Stomach smooth muscle (tissue), 2 donors: Measurements from ENCODE around the gene UBD.

ENCODE experiments used
- H3K27ac ChIP-seq: one replicate; pipeline ENCODE4 v1.7.0; 2013; ENCODE audit warnings: mild to moderate bottlenecking, low read length, inconsistent platforms
- H3K27me3 ChIP-seq, 2 donors: one replicate each; pipeline ENCODE4 v1.7.0; 2013; ENCODE audit warnings: low read length in 2 of 2; ENCODE audit not compliant: insufficient read depth in 2 of 2, control insufficient read depth in 1 of 2
- H3K36me3 ChIP-seq, 2 donors: one replicate each; pipeline ENCODE4 v1.7.0; 2013; ENCODE audit warnings: low read length in 2 of 2; ENCODE audit not compliant: control insufficient read depth in 2 of 2, insufficient read depth in 2 of 2
- H3K4me1 ChIP-seq: one replicate; pipeline ENCODE4 v1.7.0; 2013; ENCODE audit warnings: low read length; ENCODE audit not compliant: control insufficient read depth, insufficient read depth
- H3K4me3 ChIP-seq, 2 donors: one replicate each; pipeline ENCODE4 v1.7.0; 2013; ENCODE audit warnings: low read length in 2 of 2
- H3K9ac ChIP-seq, 2 donors: one replicate each; pipeline ENCODE4 v1.7.0; 2013; ENCODE audit warnings: low read length in 2 of 2, mild to moderate bottlenecking in 1 of 2
- H3K9me3 ChIP-seq, 2 donors: one replicate each; pipeline ENCODE4 v1.7.0; 2013; ENCODE audit warnings: low read length in 2 of 2; ENCODE audit not compliant: control insufficient read depth in 2 of 2
- donor health status: healthy.
- donor health status: Pancreatic carcinoma.

The UBD gene

GRCh38 chr6:29521006-29521680 is 38.4 kb downstream of the UBD start:
- Histone ChIP-seq H3K27me3 (peaks cover 0 to 3% of the 10 kb centered on the region in 2 donors), H3K36me3 (no peaks in the 10 kb centered on the region), H3K9ac (no peak overlapping the region), H3K9me3 (peaks cover 0 to 3% of the 10 kb centered on the region in 2 donors), H3K4me3 (no peak overlapping the region), H3K27ac (no peak overlapping the region), H3K4me1 (no peaks in the 10 kb centered on the region)

GRCh38 chr6:29520232-29520631 is 39.3 kb downstream of the UBD start:
- Histone ChIP-seq H3K27me3 (peaks cover 0 to 3% of the 10 kb centered on the region in 2 donors), H3K27ac (no peak overlapping the region), H3K4me1 (no peaks in the 10 kb centered on the region), H3K4me3 (no peak overlapping the region), H3K9ac (no peak overlapping the region), H3K9me3 (peaks cover 0 to 3% of the 10 kb centered on the region in 2 donors), H3K36me3 (no peaks in the 10 kb centered on the region)

DNA sequence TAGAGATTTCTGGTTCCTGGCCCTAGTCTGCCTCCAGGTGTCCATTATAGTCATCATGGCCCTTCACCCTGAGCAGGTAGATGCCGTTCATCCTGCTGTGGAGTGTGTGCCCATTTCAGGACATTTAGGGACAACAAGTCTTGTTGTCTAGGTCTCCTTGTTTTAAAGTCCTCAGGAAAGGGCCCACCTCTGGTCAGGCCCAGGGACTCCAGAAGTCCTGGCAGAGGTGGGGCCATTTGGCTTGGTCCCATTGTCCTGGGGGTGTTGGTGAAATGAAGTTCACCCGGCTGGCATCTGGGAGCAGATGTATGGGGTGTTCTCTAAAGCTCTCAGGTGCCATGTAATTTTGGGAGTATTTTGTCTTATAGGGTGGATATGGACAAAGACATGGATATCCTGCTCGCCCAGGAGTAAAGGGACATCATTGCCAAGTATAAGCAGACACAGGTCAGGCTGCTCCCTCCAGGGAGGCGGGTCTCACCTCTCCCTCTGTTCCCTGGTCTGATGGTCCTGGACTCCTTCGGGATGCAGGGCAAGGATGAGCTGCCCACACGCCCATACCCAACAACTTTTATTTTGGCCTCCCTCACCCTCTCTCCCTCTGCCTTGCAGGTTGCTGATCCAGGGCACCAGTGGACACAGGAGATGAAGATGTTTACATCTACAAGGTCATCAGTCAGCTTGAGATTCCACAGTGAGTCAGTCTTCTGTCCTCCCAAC is 40.1 kb downstream of the UBD start:
- Histone ChIP-seq H3K9me3 (peaks cover 0 to 3% of the 10 kb centered on the region in 2 donors), H3K4me3 (no peak overlapping the region), H3K36me3 (no peaks in the 10 kb centered on the region), H3K27me3 (peaks cover 0 to 3% of the 10 kb centered on the region in 2 donors), H3K4me1 (no peaks in the 10 kb centered on the region), H3K9ac (no peak overlapping the region), H3K27ac (no peak overlapping the region)

DNA sequence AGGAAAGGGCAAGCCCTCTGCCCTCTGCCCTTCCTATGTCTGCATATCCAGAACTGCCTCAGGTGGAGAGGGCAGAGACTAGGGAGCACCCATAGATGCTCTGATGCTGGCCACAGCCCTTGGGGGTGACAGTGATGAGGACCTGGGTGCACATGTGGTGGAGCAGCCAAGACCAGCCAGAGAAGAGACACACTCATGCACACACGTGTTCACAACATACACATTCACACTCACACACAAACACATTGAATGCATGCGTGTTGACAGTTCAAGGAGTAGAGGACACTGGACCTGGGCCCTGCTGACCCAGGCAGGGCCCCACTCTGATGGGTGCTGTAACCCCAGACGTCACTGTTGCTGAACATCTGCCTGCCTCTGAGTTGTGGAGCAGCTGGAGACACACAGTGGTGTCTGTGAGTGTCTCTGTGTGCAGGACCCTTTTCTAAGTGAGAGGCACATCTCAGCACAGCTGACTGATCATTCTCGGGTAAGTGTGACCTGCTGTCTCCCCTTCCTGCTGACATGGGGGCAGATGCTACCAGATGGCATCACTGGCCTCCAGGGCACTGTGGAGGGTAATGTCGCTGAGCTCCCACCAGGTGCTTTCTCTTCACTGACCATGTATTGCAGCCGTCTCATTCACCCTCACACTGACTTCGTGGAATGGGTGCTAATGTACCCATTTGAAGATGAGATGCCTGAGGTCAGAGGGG is 41.6 kb downstream of the UBD start:
- Histone ChIP-seq H3K27ac (no peak overlapping the region), H3K27me3 (peaks cover 0 to 3% of the 10 kb centered on the region in 2 donors), H3K4me3 (no peak overlapping the region), H3K36me3 (no peaks in the 10 kb centered on the region), H3K9ac (no peak overlapping the region), H3K9me3 (peaks cover 0 to 3% of the 10 kb centered on the region in 2 donors), H3K4me1 (no peaks in the 10 kb centered on the region)

DNA sequence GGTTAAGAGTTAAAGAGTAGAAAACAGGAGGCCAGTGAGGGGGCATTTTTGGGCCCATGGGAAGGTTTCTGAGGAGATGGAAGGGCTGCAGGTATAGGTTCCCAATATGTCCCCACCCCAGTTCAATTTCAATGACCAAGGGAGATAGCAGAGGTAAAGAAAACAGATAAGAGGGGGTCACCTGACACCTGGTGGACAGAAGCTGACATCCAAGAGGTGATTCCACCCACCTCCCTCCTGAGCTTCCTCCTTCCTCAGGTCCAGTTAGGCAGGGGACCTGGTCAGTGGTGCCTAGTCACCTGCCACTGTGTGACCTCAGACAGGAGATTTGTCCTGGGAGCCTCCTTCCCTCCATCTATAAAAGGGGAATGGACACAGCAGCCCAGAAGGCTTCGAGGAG is 42.3 kb downstream of the UBD start:
- H3K4me3 ChIP-seq = no peak overlapping the region
- no peak overlapping the region for H3K9ac ChIP-seq
- H3K27me3 ChIP-seq = peaks cover 0 to 3% of the 10 kb centered on the region in 2 donors
- H3K27ac ChIP-seq = no peak overlapping the region
- H3K9me3 ChIP-seq = peaks cover 0 to 3% of the 10 kb centered on the region in 2 donors
- no peaks in the 10 kb centered on the region for H3K4me1 ChIP-seq
- no peaks in the 10 kb centered on the region for H3K36me3 ChIP-seq

DNA sequence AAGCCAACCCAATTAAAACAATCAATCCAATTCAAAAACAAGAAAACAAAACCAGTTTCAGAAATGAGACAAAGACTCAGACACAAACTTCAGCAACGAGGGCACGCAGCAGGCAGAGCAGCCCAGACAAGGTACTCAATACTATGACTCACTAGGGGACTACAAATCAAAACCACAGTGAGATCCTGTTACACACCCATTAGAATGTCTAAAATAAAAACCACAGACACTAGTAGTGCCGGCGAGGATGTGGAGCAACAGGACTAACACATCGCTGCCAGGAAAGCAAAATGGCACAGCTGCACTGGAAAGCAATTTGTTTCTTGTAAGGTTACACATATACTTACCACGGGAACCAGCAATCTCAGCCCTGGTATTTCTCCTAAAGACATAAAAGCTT is 43.4 kb downstream of the UBD start:
- Histone ChIP-seq H3K27me3 (peaks cover 0 to 3% of the 10 kb centered on the region in 2 donors), H3K4me3 (no peak overlapping the region), H3K36me3 (no peaks in the 10 kb centered on the region), H3K4me1 (no peaks in the 10 kb centered on the region), H3K9me3 (peaks cover 0 to 3% of the 10 kb centered on the region in 2 donors), H3K9ac (no peak overlapping the region), H3K27ac (no peak overlapping the region)

GRCh38 chr6:29510746-29511300 is 48.7 kb downstream of the UBD start:
- Histone ChIP-seq H3K27ac (no peak overlapping the region), H3K4me1 (no peaks in the 10 kb centered on the region), H3K4me3 (no peak overlapping the region), H3K36me3 (no peaks in the 10 kb centered on the region), H3K27me3 (peaks cover 0 to 2% of the 10 kb centered on the region in 2 donors), H3K9ac (no peak overlapping the region), H3K9me3 (no peaks in the 10 kb centered on the region)

- no peak overlapping the region for H3K27ac ChIP-seq
- H3K4me1 ChIP-seq = no peaks in the 10 kb centered on the region
- no peaks in the 10 kb centered on the region for H3K9me3 ChIP-seq
- no peaks in the 10 kb centered on the region for H3K36me3 ChIP-seq
- no peak overlapping the region for H3K4me3 ChIP-seq
- H3K9ac ChIP-seq = no peak overlapping the region
- peaks cover 0 to 2% of the 10 kb centered on the region in 2 donors for H3K27me3 ChIP-seq
Measured at GRCh38 chr6:29510202-29510601, 49.3 kb downstream of the UBD start.

DNA sequence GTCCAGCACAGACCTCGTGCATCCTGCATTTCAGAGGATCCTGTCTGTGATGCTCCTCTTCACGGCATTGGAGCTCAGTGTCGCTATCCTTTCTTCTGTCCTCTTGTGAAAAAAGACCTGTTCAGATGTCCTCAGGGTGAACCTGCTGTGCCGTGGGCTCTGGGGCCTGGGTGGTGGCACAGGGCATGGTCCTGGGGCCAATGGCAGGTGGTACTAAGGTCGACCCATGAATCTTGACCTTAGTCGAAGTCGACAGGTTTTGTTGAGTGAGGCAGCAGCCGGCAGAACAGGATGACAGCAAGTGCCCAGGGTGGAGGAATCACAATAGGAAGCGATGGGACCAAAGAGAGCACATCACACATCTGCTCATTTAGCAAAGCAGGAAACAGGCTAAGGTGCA is 49.8 kb downstream of the UBD start:
- Histone ChIP-seq H3K9me3 (no peaks in the 10 kb centered on the region), H3K9ac (no peak overlapping the region), H3K27ac (no peak overlapping the region), H3K27me3 (peaks cover 0 to 2% of the 10 kb centered on the region in 2 donors), H3K4me3 (no peak overlapping the region), H3K4me1 (no peaks in the 10 kb centered on the region), H3K36me3 (no peaks in the 10 kb centered on the region)

- Histone ChIP-seq H3K9me3 (no peaks in the 10 kb centered on the region), H3K27ac (no peak overlapping the region), H3K36me3 (no peaks in the 10 kb centered on the region), H3K9ac (no peak overlapping the region), H3K27me3 (peaks cover 0 to 2% of the 10 kb centered on the region in 2 donors), H3K4me3 (no peak overlapping the region), H3K4me1 (no peaks in the 10 kb centered on the region)
Measured at GRCh38 chr6:29509239-29509638, 50.3 kb downstream of the UBD start.
